GM18517 (cell line): Measurements from ENCODE around the gene PM20D2.

Experiments
- ATAC-seq: cut with Tn5 transposase; IDR thresholded peaks from one replicate; pipeline ENCODE4 v1.9.1; 2021; ENCODE audit warnings: mild to moderate bottlenecking, moderate library complexity; ENCODE audit not compliant: unreplicated experiment

PM20D2 gene

GRCh38 chr6:89200706-89201215 is 54.9 kb downstream of the PM20D2 start:
- no peak for ATAC-seq

GRCh38 chr6:89204096-89204495 is 58.2 kb downstream of the PM20D2 start:
- ATAC-seq, result no peak

- ATAC-seq, result no peak
Observed at GRCh38 chr6:89205819-89206218, 60.0 kb downstream of the PM20D2 start.

GRCh38 chr6:89208551-89208950 is 62.7 kb downstream of the PM20D2 start:
- ATAC-seq, result no peak

- no peak for ATAC-seq
Observed at GRCh38 chr6:89209457-89209856, 63.6 kb downstream of the PM20D2 start.

- ATAC-seq, result no peak
Observed at GRCh38 chr6:89212472-89212871, 66.6 kb downstream of the PM20D2 start.

- ATAC-seq, result no peak
Observed at GRCh38 chr6:89214197-89214596, 68.3 kb downstream of the PM20D2 start.
